WERI-Rb-1 (cell line): ENCODE results near the gene TIRAP.

ENCODE experiments used
- DNase-seq: peaks from one replicate; pipeline ENCODE4 v3.0.0-alpha.2; 2020
- H3K27ac ChIP-seq: fragments of 250-450 bp; sonication (Bioruptor Pico); 2 replicates; pipeline ENCODE4 v1.5.1; 2020; ENCODE audit warnings: mild to moderate bottlenecking, moderate library complexity
- H3K27me3 ChIP-seq: fragments of 250-450 bp; sonication (Bioruptor Pico); 2 replicates; pipeline ENCODE4 v1.5.1; 2021; ENCODE audit warnings: mild to moderate bottlenecking, low read depth, moderate library complexity; ENCODE audit not compliant: insufficient read depth, severe bottlenecking
- H3K36me3 ChIP-seq: fragments of 250-450 bp; sonication (Bioruptor Pico); 2 replicates; pipeline ENCODE4 v1.5.1; 2020; ENCODE audit warnings: mild to moderate bottlenecking, moderate library complexity
- H3K4me3 ChIP-seq: 2 replicates; pipeline ENCODE4 v1.5.1; 2011; ENCODE audit warnings: low read depth, mild to moderate bottlenecking, control low read depth, low read length
- H3K9me3 ChIP-seq: fragments of 250-450 bp; sonication (Bioruptor Pico); 2 replicates; pipeline ENCODE4 v1.5.1; 2021; ENCODE audit warnings: mild to moderate bottlenecking, moderate library complexity; ENCODE audit not compliant: severe bottlenecking
- TF ChIP-seq, protein P1 (sequence below): IDR thresholded peaks from 2 replicates; pipeline ENCODE4 v1.5.1; 2011; ENCODE audit warnings: low read depth, mild to moderate bottlenecking, control low read depth, inconsistent platforms, low read length

Gene TIRAP

DNA sequence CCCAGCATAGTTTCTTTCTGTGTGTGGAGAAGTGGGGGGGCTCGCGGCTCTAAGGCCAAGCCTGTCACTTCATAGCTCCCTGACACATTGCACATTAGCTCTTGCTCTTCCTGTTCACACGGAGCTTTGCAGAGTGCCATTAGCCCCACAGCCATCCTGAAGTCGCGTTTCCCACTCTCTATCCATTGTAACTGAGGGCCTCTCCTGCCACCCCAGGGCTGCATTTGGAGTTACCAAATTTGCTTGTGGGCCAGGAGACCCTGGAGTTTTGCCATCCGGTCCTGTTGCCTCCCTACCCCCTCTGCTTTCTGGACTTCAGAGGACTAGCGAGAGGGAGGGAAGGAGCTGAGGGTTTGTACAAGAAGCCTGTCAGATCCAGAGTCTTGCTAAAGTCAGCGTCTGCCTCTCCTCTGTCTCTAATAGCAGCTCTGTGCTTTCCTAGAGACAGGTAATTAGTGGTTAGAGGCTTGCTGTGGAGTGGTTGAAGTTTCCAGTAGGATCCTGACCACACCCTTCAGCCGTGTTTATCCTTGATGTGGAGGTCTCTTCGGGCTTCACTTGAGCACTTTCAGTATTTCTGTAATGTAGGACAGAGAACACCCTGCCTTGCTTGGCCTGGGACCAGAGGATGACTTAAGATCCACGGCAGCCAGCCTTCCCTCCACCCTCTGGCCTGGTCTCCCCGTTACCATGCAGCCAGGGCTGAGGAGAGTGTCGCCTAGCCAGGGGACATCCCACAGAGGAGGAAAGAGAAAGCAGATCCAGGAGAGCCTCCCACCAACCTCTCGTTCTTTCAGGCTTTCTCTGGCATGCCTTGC, 35.1 kb downstream of the TIRAP start:
- no peak for DNase-seq
- Histone ChIP-seq H3K9me3 (no peaks in the 10 kb centered on the region), H3K27me3 (no peaks in the 10 kb centered on the region), H3K27ac (peak overlapping the region; percentile 40), H3K4me3 (no peak overlapping the region), H3K36me3 (peaks cover 4% of the 10 kb centered on the region)
- TF ChIP-seq, protein P1, sequence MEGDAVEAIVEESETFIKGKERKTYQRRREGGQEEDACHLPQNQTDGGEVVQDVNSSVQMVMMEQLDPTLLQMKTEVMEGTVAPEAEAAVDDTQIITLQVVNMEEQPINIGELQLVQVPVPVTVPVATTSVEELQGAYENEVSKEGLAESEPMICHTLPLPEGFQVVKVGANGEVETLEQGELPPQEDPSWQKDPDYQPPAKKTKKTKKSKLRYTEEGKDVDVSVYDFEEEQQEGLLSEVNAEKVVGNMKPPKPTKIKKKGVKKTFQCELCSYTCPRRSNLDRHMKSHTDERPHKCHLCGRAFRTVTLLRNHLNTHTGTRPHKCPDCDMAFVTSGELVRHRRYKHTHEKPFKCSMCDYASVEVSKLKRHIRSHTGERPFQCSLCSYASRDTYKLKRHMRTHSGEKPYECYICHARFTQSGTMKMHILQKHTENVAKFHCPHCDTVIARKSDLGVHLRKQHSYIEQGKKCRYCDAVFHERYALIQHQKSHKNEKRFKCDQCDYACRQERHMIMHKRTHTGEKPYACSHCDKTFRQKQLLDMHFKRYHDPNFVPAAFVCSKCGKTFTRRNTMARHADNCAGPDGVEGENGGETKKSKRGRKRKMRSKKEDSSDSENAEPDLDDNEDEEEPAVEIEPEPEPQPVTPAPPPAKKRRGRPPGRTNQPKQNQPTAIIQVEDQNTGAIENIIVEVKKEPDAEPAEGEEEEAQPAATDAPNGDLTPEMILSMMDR, result no peak

DNA sequence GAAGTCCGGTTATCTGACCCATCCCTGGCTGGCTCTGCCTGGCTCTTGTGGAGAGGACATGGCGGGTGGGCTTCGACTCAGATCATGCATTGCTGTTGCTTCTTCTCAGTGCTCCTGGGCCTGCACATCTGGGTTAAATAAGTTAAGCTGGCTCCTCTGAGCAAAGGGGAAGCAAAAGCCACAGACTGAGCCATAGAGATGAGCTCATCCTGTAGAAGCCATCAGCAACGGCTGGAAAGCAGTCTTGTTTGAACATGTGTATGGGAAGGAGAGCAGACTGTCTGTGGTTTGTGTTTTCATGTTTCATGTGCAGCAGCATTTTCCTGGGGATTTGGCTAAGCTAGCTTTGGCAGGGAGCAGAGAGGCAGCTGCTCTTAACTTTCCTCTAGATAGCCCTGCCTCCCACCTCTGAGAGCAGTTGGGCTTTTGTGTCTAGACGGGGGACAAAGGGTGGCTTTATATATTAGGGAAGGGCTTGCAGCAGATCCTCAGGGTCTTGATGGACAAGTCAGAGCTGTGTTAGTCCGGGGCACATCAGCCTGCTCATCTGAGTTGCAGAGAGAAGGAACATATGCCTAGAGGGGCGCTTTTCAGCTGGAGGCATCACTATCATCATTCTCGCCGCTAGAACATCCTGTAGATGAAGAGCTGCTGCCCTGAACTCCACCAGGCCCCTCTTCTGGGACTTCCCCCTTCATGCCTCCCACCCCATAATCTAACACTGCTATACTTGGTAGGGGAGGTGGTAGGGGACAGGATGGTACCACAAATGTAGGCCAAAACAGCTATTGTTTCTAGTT, 35.9 kb downstream of the TIRAP start:
- Histone ChIP-seq H3K27me3 (no peaks in the 10 kb centered on the region), H3K36me3 (peaks cover 4% of the 10 kb centered on the region), H3K9me3 (no peaks in the 10 kb centered on the region), H3K4me3 (no peak overlapping the region), H3K27ac (peak overlapping the region; percentile 40)
- DNase-seq, result peak; percentile 36
- TF ChIP-seq, protein P1, result no peak

DNA sequence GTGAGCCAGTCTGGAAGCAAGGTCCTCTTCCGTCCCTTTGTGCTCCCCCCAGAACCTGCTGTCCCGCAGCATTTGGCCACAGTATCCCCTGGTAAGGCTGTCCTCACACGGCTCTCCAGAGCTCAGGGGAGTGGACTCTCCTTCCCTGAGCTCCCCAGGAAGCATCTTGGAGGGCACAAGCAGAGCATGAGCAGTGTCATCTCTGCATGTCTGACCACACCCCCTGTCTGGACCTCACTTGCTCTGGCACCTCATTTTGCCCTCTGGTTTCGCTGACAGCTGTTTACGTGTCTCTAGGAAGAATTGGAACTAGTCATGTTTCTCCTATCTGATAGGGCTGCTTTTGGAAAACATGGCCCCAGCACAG, 36.5 kb downstream of the TIRAP start:
- DNase-seq, result no peak
- no peak overlapping the region for H3K27ac ChIP-seq
- TF ChIP-seq, protein P1, result no peak

DNA sequence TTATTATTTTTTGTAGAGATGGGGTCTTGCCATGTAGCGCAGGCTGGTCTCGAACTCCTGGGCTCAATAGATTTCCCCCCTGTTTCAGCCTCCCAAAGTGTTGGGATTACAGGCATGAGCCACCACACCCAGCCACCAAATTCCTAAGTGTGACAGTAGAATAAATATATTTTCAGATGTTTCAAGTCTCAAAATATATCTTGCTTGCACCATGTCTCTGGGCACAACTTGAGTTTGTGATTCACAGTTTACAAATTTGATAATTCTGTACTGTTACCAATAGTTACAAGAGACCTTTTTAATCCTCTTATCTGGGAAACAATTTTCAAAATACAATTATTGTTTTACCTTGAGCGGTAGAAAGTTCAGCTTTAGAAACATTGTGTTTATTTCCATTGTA, 40.1 kb downstream of the TIRAP start:
- TF ChIP-seq, protein P1, result no peak
- H3K36me3 ChIP-seq, result no peaks in the 10 kb centered on the region
- DNase-seq, result no peak
- H3K27ac ChIP-seq, result no peak overlapping the region
- no peak overlapping the region for H3K4me3 ChIP-seq
- no peaks in the 10 kb centered on the region for H3K27me3 ChIP-seq
- H3K9me3 ChIP-seq, result no peaks in the 10 kb centered on the region

More for the DNA sequence above, 36.5 kb downstream of the TIRAP start:
- no peak overlapping the region for H3K4me3 ChIP-seq
- H3K9me3 ChIP-seq, result no peaks in the 10 kb centered on the region
- H3K36me3 ChIP-seq, result no peaks in the 10 kb centered on the region; the same call in 1 of the 2 replicates
- no peaks in the 10 kb centered on the region for H3K27me3 ChIP-seq

DNA sequence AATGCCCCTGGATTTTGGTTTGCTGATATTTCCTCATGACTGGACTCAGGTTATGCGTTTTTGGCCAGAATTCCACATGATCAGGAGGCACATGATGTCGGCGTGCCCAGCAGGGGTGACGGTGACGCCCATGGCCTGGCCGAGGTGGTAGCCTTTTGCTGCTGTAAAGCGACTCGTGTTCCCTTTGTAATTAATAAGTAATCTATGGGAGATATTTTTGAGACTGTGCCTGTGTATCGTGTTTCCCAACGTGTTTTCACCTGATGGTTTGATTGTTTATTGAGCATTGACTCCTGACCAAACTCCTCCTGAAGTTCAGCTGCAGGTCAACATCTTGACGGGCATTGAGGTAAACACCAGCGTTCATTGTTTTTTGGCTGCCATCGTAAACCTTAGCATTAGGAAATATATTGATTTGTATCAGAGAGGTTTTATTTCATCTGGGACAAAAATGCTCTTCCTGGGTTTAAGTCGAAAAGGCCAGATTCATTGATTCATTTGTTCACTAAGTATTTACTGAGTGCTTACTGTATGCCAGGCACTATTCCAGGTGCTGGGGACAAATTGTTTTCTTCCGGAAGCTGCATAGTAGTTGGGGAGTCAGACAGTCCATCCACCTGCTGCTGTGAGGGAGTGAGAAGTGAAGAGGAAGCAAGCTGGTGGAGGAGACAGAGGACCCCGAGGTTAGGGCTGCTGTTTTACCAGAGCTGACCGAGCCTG, 44.5 kb downstream of the TIRAP start:
- Histone ChIP-seq H3K27ac (no peak overlapping the region), H3K4me3 (no peak overlapping the region), H3K36me3 (peaks cover 2% of the 10 kb centered on the region; the same call in 1 of the 2 replicates), H3K27me3 (no peaks in the 10 kb centered on the region), H3K9me3 (no peaks in the 10 kb centered on the region)
- no peak for DNase-seq
- TF ChIP-seq, protein P1, result no peak
